Raji (cell line): ENCODE measurements around the gene FAM120C.

Experiments used
- POLR2A ChIP-seq: IDR thresholded peaks from 2 replicates; pipeline ENCODE4 v1.6.1; 2011; ENCODE audit warnings: low read depth, low read length, control low read depth; ENCODE audit not compliant: insufficient read depth

FAM120C gene, protein sequence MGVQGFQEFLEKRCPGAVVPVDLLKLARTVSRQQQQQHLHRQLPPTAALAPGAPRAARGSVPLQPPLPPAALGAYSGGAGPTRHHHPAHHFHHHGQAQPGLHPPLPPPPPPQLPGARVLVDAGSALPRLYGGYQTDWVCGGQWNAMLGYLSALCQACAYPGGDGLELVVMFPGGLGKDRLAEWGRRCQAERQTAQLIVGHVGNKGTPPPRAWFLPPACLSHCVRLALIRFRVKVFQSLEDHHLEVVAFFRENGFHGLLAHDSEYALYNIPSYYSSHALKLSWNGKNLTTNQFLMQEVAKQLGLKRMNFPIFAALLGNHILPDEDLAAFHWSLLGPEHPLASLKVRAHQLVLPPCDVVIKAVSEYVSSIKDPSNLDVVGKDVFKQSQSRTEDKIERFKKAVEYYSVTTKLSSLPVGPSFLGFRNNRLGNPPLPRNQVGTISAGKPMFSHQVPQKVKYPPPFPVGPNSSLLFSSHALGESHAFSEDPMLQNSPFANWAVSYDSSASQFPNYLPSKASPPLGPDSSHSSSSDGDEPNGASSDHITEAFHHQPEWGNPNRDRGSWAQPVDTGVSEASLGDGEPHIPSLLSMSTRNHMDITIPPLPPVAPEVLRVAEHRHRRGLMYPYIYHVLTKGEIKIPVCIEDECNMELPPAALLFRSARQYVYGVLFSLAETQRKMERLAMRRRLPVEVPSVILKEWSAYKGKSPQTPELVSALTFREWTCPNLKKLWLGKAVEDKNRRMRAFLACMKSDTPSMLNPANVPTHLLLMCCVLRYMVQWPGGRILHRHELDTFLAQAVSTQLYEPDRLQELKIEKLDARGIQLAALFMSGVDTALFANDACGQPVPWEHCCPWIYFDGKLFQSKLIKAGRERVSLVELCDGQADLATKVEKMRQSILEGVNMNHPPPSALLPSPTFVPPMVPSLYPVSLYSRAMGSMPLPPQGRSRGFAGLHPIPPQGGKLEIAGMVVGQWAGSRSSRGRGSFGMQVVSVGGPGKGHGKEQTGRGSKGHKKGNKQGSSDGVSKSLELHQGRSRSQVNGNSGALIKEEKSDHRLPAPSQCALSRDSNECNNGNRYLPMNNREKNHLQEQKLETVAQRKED

GRCh38 chrX:54182864-54183613 lies at the start of gene FAM120C:
FAM120C (minus strand) TSS chrX:54183254; CDS start chrX:54183198, 56 bp downstream.
- TF ChIP-seq POLR2A = peak; percentile 15; the same call in 1 of the 2 replicates

GRCh38 chrX:54230435-54231148 lies 47.5 kb upstream of the FAM120C start:
- TF ChIP-seq POLR2A = no peak

DNA sequence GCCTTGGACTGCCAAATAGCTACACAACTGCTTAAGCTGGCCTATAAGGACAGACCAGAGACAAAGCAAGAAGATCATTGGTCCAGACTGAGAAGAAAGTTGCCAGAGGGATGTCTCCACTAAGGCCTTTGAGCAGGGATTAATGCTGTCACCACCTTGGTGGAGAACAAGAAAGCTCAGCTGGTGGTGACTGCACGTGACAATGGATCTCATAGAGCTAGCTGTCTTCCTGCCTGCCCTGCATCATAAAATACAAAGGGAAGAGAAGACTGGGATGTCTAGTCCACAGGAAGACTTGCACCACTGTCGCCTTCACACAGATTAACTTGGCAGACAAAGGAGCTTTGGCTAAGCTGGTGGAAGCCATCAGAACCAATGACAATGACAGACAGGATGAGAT lies 40.5 kb upstream of the FAM120C start:
- no peak for TF ChIP-seq POLR2A

DNA sequence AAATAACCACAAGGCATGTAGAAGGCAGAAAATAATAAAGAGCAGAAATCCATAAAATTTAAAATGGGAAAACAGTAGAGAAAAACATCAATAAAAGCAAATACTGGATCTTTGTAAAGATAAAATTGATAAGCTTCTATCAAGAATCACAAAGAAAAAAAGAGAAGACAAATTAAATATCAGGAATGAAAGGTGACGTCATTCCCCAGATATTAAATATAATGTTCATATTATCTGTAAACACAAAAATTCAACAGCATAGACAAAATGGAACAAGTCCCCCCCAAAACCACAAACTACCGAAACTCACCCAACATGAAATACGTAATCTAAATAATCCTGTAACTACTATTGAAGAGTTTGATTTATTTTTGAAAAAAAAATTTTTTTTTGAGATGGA lies 30.5 kb upstream of the FAM120C start:
- TF ChIP-seq POLR2A = no peak

- no peak for TF ChIP-seq POLR2A
These were observed 25.5 kb upstream of the FAM120C start for GRCh38 chrX:54208531-54208930.

DNA sequence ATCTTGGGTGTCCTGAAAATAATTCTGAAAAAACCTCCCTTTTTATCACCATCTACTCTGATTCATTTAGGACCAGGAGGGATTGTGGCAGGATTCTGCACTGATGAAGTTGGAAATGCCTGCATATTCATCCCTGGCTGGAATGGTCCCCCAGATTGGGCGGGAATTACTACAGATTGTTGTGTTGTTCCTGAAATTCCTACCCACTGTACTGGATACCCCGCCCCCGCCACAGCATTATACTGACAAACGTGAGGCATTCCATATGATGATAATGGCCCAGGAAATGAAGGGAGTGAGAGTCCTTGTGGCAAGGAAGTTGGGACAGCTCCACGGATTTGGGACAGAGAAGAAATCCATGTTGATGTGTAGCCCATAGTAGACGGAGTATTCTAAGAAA lies 15.2 kb upstream of the FAM120C start:
- no peak for TF ChIP-seq POLR2A

DNA sequence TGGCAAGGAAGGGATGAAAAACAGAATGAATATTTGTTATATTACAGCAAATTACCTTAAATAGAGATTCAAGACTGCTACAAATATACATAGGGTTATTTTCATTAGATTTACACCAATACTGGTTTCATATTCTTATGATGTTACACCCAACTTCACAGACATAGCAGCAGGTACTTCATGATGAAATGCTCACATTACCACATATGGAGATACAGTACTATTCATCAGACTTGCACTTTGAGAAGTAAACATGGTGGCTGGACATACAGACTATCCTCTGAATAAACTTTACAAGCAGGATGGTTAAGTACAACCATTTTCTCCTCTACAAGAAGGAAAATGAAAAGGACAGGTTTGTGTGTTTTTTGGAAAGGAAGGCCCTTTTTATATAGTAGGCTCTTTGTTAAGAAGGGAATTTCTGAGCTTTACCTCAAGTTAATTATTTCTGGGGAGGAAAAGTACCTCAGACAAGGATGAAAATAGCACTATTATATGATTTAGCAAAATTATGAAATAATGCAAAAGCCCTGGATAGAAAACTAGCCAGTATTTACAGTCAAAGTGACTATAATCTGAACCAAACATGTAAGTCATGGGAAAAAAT lies 12.0 kb upstream of the FAM120C start:
- TF ChIP-seq POLR2A = no peak

DNA sequence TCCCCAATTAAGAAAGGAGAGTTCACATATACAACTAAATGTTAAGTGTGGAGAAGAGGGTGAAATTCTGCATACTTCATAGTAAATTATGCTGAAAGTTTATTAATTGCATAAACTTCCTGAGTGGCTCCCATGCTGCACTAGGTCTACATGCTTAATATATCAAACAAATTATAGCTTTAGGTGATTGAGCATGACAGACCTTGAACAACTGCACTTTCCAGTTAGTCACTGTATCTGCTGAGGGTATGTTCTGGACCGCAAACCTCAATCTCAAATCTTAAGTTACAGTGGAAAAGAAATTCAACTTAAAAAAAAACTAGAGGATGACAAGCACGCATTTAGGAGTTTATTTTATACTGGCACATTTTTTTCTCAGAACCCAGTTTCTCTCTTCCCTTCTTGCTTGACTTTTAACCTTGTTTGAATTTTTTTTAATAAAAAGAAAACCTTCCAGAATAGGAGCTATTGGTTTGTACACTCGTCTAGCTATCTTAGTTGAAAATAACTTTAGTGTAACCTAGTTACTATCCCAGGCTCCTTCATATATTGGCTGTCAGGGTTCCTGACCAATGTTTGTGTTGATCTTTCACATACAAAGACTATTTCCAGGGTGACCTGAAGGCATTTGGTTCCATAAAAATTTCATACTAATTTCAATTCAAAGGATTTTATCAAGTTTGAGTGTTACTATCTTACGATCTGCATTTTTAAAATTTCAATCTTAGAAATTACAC lies 10.2 kb upstream of the FAM120C start:
- no peak for TF ChIP-seq POLR2A

DNA sequence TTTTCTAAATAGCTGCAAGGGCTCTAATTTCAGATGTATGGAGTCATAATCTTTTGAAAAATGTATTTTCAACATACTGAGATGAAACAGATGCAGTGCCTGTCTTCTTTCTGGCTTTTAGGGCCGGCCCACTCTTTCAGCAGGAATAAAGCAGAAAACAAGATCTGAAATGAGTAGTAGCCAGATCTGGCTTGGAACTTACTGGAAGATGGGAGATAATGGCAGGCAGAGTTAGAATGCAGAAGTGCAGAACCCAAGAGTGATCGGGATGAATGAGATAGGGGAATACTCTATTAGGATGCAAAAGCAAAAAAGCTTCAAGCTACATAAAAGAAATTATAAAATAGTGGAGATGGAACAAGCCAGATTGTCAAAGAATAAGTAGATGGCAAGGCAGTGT lies 1.4 kb upstream of the FAM120C start:
- TF ChIP-seq POLR2A = no peak

DNA sequence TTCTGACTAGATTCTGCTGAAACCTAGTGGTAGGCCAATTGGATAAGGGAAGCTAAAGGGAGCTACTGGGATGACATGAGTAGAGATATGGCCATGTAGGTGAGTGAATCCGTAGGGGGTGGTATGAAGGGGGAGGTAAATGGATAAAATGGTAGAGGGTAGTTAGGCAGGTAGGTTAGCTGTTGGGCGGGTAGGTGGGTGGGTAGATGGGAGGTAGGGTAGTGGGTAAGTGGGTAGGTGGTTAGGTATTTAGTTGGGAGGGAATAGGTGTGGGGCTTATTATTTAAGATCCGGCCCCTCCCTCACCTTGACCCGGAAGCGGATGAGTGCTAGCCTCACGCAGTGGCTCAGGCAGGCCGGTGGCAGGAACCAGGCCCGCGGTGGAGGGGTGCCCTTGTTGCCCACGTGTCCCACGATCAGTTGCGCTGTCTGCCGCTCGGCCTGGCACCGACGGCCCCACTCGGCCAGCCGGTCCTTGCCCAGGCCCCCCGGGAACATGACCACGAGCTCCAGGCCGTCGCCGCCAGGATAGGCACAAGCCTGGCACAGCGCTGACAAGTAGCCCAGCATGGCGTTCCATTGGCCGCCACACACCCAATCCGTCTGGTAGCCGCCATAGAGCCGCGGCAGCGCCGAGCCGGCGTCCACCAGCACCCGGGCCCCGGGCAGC lies 725 bp downstream of the FAM120C start:
- peak; percentile 77 for TF ChIP-seq POLR2A

DNA sequence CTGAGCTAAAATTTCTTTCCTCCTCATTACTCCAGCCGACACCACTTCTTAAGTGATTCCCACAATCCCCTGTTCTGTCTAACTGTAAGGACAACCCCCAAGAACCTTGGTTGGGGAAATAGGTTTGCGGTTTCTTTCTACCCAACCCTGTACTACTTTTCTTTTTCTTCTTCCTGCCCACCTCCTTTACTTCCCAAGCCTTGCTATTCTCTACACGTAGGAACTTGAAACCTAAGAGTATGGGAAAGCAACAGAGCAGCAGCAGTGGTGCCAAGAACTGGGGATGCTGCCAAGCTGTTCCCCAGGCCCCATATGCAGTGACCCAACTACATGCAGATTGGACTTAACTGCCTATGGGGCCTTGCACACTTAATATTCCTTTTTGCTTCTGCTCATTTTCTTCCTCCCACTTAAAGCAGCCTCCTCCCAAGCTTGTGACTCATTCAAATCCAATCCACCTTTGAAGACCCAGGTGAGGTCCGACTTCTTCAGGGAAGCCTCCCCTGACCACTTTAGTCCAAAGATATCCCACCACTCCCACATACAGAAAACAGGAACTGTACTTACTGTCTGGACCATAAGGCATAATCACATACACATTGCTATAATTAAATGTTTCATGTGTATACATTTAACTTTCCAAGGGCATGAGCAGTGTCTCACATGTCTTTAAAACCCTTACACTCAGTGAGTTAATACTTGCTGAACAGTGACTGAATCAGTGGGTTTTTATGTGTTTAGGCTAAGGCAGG lies 1.7 kb downstream of the FAM120C start:
- TF ChIP-seq POLR2A = no peak

DNA sequence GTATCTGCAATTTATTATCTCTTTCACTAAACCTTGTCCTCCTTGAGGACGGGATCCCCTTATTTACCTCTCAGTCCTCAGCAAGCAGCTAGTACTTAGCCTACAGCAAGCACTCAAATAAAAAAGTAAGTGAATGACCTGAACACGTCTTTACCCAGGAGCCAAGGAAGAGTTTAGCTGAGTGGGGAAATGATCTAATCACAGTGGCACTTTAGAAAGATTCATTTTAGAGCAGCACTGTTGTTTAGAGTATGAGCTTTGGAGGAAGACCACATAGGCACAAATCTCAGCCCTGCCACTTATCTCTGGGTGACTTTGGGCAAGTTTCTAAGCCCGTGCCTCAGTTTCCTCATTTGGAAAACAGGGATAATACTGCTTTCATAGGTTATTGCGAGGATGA lies 2.7 kb downstream of the FAM120C start:
- no peak for TF ChIP-seq POLR2A
